Keratinocyte (primary cell): ENCODE measurements around the gene CMIP.

ENCODE experiments used
- EZH2 ChIP-seq: IDR thresholded peaks from one replicate; pipeline ENCODE4 v1.6.1; 2012; ENCODE audit warnings: inconsistent platforms, mild to moderate bottlenecking, low read length, moderate library complexity
- TF ChIP-seq, protein P1 (sequence below), 3 experiments: IDR thresholded peaks in 1 of 3; conservative IDR thresholded peaks in 1 of 3; optimal IDR thresholded peaks in 1 of 3; 2 replicates in 2 of 3; 3 replicates in 1 of 3; pipeline versions ENCODE3 to v1.5.1; 2011; ENCODE audit warnings: low read length in 3 of 3, mild to moderate bottlenecking in 3 of 3, moderate library complexity in 2 of 3, control low read depth in 1 of 3, inconsistent platforms in 1 of 3; ENCODE audit not compliant: insufficient read depth in 2 of 3; ENCODE audit errors: extremely low read depth in 1 of 3

DNA sequence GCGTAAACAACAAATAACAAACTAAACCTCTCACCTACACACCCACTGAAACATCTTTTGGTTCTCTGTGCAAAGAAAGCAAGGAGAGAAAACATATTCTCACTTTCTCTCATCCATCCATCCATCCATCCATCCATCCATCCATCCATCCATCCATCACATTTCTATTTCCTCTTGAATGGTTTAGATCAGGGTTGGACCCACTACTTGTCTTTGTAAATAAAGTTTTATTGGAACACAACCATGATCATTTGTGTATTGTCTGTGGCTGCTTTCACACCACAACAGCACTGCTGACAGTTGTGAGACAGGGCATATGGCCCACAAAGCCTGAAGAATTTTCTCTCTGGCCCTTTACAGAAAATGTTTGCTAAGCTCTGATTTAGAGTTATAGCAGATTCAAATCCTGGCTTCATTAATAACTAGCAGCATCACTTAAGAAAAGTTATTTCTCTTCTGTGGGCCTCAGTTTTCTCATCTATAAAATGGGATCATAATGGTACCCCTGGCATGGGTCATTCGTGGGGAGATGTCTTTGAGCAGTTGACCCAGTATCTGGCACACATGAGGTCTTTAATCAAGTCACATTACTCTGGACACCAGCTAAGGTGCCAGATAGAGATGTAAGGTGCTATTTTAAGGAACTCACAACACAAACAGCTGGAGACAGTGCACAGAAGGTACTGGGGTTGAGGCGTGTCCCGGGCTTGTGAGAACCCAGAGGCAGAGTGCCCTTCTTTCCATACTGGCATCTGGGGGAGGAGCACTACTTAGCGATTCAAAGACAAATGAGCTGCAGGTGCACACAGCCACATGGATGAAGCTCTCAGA lies 146.3 kb downstream of the CMIP start:
- TF ChIP-seq, protein P1, sequence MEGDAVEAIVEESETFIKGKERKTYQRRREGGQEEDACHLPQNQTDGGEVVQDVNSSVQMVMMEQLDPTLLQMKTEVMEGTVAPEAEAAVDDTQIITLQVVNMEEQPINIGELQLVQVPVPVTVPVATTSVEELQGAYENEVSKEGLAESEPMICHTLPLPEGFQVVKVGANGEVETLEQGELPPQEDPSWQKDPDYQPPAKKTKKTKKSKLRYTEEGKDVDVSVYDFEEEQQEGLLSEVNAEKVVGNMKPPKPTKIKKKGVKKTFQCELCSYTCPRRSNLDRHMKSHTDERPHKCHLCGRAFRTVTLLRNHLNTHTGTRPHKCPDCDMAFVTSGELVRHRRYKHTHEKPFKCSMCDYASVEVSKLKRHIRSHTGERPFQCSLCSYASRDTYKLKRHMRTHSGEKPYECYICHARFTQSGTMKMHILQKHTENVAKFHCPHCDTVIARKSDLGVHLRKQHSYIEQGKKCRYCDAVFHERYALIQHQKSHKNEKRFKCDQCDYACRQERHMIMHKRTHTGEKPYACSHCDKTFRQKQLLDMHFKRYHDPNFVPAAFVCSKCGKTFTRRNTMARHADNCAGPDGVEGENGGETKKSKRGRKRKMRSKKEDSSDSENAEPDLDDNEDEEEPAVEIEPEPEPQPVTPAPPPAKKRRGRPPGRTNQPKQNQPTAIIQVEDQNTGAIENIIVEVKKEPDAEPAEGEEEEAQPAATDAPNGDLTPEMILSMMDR (optimal IDR thresholded peaks at IDR 0.05 in 1 of 3, IDR thresholded peaks at IDR 0.05 in 1 of 3, conservative IDR thresholded peaks at IDR 0.05 in 1 of 3; ENCODE audit: extremely low read depth in 1 of 3, insufficient read depth in 2 of 3, low read length in 3 of 3) = no peak
- TF ChIP-seq EZH2 = no peak
